ENCODE results near the gene PLXNA2.

GRCh38 chr1:208243967-208244916, at the start of gene PLXNA2:
- TF ChIP-seq EZH2phosphoT487 (IDR thresholded peaks at IDR 0.05; ENCODE audit: borderline replicate concordance) = no peak
- TF ChIP-seq YY1 (IDR thresholded peaks at IDR 0.05; ENCODE audit: extremely low read depth, insufficient replicate concordance, low read depth, low read length) = no peak
- TF ChIP-seq CTCF (IDR thresholded peaks at IDR 0.05 in 2 of 3, conservative IDR thresholded peaks at IDR 0.05 in 1 of 3; ENCODE audit: borderline replicate concordance in 1 of 3, insufficient read depth in 1 of 3, low read depth in 2 of 3, low read length in 2 of 3) = no peak
- TF ChIP-seq CEBPB (IDR thresholded peaks at IDR 0.05; ENCODE audit: low read depth) = no peak

Data from HCT116 (cell line).